Bone marrow (tissue), 2 donors: ENCODE results near the gene CASTOR1.

Experiments
- DNase-seq, 2 donors: peaks; one replicate each; lab custom pipeline; 2025; lab: John Stamatoyannopoulos, UW

CASTOR1 gene

GRCh38 chr22:30318799-30319419 lies 29.6 kb upstream of the CASTOR1 start:
- no peak for DNase-seq

- no peak for DNase-seq
Observed at GRCh38 chr22:30317778-30318177, 28.5 kb upstream of the CASTOR1 start.

DNA sequence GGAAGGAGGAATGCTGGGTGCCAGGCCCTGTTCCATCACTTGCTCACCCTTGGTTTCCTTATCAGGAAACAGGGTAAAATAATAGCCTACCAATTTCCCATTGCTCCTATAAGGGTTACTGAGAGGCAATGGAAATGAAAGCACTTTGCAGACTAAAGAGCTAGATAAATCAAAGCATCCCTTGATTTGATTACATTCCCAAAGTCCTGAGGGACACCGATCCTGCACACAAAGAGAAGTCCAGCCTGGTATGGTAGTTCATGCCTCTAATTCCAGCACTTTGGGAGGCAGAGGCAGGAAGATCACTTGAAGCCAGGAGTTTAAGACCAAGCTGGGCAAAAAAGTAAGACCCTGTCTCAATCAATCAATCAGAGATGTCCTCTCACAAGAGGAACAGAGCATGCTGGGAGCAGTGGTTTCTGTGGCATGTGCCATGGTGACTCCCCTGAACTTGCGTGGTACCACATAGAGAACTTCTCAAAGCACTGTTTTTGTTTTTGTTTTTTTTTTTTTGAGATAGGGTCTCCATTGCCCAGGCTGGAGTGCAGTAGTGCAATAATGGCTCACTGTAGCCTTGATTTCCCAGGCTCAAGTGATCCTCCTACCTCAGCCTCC lies 26.8 kb upstream of the CASTOR1 start:
- DNase-seq = no peak

GRCh38 chr22:30314915-30315314 lies 25.6 kb upstream of the CASTOR1 start:
- DNase-seq = peak in 1 of 2 donors; percentile 60

DNA sequence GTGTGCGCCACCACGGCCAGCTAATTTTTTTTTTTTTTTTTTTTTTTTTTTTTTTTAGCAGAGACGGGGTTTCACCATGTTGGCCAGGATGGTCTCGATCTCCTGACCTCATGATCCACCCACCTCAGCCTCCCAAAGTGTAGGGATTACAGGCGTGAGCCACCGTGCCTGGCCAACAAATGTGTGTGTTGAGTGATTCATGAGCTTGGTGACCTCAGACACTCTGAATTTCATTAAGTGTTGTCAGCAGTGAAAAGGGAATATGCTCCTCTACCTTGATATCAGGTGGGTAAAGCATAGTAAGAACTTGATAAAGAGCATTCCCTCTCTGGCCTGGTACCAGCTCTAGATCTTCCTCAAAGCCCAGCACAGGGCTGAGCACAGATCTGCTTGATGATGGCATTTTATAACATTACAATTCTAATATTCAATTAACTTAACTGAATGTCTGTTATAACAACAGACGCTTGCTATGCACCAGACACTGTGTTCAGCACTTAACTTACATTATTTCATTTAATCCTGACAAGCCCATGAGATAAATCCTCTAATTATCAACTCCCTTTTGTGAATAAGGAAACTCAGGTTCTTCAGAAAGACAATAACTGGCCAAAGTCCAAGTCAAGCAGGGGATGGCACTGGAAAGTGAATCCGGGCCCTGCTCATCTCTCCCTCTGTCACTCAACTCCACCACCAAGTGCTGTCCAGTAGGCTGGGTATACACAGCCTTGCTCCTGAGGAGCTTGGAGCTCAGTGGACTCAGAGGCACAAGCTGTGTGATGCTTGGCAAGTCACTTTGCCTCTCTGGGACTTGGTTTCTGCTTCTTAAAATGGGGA lies 24.4 kb upstream of the CASTOR1 start:
- DNase-seq = no peak

DNA sequence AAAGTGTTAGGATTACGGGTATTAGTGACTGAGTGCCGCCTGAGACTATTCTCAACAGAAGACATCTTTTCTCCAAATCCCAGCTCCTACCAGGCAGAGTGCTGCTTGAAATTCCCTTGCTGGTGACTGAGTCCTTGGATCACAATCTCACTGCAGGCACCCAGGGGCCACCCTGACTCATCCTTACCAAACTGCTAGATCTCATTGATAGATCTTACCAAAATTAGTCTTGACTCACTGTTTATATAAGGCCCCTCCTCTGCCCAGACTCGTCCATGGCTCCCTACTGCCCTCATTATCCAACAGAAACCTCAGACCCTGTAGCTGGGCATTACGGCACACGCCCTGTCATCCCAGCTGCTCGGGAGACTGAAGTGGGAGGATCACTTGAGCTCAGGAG lies 22.7 kb upstream of the CASTOR1 start:
- no peak for DNase-seq

GRCh38 chr22:30310881-30311771 lies 21.8 kb upstream of the CASTOR1 start:
- no peak for DNase-seq

DNA sequence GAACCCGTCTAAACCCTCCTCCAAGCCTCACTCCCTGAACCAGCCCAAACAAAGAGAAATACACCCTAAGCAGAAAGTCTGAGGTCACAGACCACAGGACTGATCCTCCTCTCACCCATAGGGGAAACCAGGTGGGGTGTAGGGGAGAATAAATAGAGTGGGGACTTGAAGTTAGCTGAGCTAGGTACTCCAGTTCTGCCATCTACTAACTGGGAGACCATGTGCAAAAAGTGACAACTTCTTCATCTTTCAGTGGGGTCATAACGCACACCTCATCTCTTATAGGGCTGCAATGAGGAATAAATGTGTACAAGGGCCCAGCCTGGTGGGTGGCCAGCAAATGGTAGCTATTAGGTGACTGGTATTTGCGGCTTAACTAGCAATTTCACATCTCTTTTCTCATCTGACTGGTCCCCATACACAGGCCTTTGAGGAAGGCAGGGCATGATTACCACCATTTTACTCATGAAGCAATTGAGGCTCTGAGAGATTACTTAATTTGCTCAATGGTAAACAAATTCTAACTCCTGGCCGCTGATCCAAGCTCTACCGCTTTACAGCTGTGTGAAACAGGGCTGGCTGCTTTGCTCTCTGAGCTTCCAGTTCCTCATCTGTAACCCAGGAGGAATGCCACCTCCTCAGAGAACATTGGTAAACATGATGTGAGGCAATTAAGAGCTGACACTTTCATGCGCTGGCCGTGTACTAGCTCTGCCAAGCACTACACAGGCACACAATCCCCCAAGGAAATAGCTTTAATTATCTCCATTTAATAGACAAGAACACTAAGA lies 20.8 kb upstream of the CASTOR1 start:
- peak in 1 of 2 donors; percentile 10 for DNase-seq

- no peak for DNase-seq
Observed at GRCh38 chr22:30308518-30309230, 19.4 kb upstream of the CASTOR1 start.

DNA sequence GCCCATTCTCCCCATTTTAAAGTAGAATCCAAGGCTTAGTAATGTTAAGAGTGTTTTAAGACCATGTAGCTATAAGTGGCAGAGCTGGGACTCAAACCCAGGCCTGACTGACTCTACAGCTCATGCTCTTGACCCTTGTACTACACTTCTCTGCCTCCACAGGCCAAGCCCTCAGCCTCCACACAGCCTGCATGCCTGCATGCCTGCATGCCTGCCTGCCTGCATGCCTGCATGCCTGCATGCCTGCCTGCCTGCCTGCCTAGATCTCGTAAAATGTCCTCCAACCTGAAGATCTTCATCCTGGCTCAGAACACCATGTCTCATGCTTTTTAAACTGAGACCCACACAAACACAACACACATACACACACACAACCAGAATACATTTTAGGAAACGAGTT lies 18.8 kb upstream of the CASTOR1 start:
- DNase-seq = no peak

DNA sequence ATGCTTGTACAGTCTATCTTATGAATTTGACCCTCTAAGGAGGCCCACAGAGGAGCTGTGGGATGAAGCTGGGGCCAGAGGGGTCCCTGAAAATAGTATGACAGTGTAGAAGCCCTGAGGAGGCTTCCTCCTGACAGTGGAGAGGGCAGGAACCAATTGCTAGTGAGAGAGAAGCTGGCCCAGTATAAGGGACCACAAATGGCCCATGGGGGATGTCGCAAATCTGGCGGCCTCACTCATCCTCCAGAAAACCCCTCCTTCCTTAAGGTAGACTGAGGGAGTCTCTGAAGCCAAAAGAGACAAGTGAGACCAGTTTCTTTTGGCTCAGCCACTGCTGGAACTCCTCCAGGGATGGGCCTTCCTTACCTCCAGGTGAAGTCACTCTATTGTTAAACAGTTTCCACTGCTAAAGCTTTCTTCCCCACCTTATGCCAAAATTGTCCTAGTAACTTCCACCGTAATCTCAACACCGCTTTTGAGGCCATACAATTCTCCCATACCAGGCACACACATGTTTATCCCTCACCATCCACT lies 17.8 kb upstream of the CASTOR1 start:
- DNase-seq = no peak

DNA sequence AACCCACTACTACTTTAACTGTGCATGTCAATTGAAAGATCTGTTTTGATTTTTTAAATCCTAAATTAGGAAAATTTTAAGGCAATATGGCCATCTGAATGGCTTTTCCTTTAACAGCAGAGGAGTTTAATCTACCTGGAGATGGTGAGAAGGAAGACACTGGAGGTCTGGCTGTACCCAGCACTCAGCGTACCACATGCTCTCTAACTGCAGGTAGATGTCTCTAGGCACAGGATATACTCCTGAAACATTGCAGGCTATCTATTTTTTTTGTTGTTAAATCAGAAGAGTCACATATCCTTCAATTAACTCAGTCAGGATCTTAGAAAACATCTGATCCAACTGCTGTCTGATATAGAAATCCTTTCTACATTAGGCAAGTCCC lies 17.3 kb upstream of the CASTOR1 start:
- DNase-seq = no peak

- peak in 1 of 2 donors; percentile 68 for DNase-seq
Observed at GRCh38 chr22:30305906-30306626, 16.8 kb upstream of the CASTOR1 start.

GRCh38 chr22:30305519-30305905 lies 16.2 kb upstream of the CASTOR1 start:
- peak in 1 of 2 donors; percentile 75 for DNase-seq

DNA sequence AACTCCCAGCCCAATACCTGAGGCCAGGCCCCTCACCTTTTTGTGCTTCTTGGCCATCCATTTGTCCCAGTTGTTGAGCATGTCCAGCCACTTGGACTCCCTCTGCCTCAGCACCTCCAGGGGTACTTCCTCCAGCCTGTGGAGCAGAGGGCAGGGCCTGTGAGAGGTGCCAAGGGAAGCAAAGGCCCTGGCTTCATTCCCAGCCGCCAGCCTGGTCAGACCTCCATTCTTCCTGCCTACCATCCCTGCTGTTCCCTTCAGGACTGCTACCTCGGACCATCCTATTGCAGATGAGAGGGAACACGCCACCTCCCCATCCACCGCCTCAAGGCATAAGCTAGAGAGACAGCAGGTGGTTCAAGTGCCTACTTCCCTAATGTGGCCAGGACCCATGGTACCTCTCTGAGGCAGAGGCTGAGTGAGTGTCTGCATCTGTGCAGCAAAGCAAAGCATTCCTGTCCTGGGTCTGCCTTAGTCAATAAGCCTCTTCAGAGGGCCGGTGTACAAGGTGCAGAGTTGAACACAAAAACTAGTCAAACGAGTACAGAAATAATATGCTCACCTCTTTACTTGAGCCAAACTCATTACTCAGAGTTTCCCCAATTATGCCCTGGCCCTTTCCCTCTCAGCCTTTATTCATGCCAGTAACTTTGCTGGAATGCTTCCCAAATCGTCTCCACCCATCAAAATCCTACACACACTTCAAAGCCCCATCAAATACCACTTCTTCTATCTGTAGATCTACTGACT lies 15.4 kb upstream of the CASTOR1 start:
- DNase-seq = no peak

GRCh38 chr22:30302810-30303138 lies 13.5 kb upstream of the CASTOR1 start:
- no peak for DNase-seq

GRCh38 chr22:30301995-30302809 lies 12.9 kb upstream of the CASTOR1 start:
- DNase-seq = peak; percentile 24 to 87

DNA sequence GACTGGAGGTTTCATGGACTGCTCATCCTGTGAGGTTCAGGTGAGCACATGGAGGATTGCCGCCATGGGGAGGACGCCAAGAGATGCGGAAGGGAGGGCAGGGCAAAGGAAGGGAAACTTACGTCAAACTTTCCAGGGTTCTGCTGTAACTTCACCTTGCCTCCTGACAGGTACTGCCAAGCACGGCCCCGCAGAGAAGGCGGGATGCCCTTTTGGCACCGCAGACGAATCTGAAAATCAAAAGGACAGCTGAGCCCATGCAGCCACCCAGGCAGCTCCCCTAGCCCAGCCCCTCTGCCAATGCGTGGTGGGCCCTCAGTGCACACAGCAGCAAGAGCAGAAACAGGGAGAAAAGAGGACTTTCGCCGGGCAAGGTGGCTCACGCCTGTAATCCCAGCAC lies 10.0 kb upstream of the CASTOR1 start:
- no peak for DNase-seq
